ENCODE measurements around the gene WASF2. TPM values are rescaled to one million over a fixed set of nuclear protein-coding genes. Genes with fewer than 3 reads are reported as not detected.
A peak's percentile ranks its signal among the peaks of the same experiment; 100 is the strongest.

WASF2 gene
- total and polyA plus RNA-seq, 2 of the 13 experiments (the other 11 are each of a cell fraction or from before 2014, with no cell fraction given): 10.4 to 27.7 TPM

GRCh38 chr1:27489973-27490741 lies at the start of gene WASF2 (continued):
- TF ChIP-seq CEBPZ (IDR thresholded peaks at IDR 0.05; ENCODE audit: low read length) (no peak), KMT2B (CRISPR knock-in tag; IDR thresholded peaks at IDR 0.05) (0 out of 2 replicates have a peak, but pooled peaks have one; percentile 6), ELF1 (CRISPR knock-in tag; IDR thresholded peaks at IDR 0.05) (peak; percentile 96), CREB3 (CRISPR knock-in tag; IDR thresholded peaks at IDR 0.05) (0 out of 2 replicates have a peak, but pooled peaks have one; percentile 32), ATF2 (CRISPR knock-in tag; IDR thresholded peaks at IDR 0.05) (no peak), RBFOX2 (IDR thresholded peaks at IDR 0.05; ENCODE audit: low read depth, low read length) (peak; percentile 94), ZSCAN12 (CRISPR knock-in tag; IDR thresholded peaks at IDR 0.05) (no peak), NFKBIZ (CRISPR knock-in tag; IDR thresholded peaks at IDR 0.05) (no peak), HMG20A (CRISPR knock-in tag; IDR thresholded peaks at IDR 0.05; ENCODE audit: borderline replicate concordance) (no peak)
- TF ChIP-seq, protein P1, sequence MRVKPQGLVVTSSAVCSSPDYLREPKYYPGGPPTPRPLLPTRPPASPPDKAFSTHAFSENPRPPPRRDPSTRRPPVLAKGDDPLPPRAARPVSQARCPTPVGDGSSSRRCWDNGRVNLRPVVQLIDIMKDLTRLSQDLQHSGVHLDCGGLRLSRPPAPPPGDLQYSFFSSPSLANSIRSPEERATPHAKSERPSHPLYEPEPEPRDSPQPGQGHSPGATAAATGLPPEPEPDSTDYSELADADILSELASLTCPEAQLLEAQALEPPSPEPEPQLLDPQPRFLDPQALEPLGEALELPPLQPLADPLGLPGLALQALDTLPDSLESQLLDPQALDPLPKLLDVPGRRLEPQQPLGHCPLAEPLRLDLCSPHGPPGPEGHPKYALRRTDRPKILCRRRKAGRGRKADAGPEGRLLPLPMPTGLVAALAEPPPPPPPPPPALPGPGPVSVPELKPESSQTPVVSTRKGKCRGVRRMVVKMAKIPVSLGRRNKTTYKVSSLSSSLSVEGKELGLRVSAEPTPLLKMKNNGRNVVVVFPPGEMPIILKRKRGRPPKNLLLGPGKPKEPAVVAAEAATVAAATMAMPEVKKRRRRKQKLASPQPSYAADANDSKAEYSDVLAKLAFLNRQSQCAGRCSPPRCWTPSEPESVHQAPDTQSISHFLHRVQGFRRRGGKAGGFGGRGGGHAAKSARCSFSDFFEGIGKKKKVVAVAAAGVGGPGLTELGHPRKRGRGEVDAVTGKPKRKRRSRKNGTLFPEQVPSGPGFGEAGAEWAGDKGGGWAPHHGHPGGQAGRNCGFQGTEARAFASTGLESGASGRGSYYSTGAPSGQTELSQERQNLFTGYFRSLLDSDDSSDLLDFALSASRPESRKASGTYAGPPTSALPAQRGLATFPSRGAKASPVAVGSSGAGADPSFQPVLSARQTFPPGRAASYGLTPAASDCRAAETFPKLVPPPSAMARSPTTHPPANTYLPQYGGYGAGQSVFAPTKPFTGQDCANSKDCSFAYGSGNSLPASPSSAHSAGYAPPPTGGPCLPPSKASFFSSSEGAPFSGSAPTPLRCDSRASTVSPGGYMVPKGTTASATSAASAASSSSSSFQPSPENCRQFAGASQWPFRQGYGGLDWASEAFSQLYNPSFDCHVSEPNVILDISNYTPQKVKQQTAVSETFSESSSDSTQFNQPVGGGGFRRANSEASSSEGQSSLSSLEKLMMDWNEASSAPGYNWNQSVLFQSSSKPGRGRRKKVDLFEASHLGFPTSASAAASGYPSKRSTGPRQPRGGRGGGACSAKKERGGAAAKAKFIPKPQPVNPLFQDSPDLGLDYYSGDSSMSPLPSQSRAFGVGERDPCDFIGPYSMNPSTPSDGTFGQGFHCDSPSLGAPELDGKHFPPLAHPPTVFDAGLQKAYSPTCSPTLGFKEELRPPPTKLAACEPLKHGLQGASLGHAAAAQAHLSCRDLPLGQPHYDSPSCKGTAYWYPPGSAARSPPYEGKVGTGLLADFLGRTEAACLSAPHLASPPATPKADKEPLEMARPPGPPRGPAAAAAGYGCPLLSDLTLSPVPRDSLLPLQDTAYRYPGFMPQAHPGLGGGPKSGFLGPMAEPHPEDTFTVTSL (CRISPR knock-in tag; IDR thresholded peaks at IDR 0.05; ENCODE audit: borderline replicate concordance): no peak
- TF ChIP-seq, protein P2, sequence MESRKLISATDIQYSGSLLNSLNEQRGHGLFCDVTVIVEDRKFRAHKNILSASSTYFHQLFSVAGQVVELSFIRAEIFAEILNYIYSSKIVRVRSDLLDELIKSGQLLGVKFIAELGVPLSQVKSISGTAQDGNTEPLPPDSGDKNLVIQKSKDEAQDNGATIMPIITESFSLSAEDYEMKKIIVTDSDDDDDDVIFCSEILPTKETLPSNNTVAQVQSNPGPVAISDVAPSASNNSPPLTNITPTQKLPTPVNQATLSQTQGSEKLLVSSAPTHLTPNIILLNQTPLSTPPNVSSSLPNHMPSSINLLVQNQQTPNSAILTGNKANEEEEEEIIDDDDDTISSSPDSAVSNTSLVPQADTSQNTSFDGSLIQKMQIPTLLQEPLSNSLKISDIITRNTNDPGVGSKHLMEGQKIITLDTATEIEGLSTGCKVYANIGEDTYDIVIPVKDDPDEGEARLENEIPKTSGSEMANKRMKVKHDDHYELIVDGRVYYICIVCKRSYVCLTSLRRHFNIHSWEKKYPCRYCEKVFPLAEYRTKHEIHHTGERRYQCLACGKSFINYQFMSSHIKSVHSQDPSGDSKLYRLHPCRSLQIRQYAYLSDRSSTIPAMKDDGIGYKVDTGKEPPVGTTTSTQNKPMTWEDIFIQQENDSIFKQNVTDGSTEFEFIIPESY (CRISPR knock-in tag; IDR thresholded peaks at IDR 0.05): no peak; the same call in 1 of the 2 replicates
